DMS 273 (cell line): Measurements from ENCODE around the gene UQCRHL.

Experiments
- DNase-seq: peaks from one replicate; lab custom pipeline; 2025; ENCODE audit not compliant: unreplicated experiment; lab: John Stamatoyannopoulos, UW

UQCRHL gene

DNA sequence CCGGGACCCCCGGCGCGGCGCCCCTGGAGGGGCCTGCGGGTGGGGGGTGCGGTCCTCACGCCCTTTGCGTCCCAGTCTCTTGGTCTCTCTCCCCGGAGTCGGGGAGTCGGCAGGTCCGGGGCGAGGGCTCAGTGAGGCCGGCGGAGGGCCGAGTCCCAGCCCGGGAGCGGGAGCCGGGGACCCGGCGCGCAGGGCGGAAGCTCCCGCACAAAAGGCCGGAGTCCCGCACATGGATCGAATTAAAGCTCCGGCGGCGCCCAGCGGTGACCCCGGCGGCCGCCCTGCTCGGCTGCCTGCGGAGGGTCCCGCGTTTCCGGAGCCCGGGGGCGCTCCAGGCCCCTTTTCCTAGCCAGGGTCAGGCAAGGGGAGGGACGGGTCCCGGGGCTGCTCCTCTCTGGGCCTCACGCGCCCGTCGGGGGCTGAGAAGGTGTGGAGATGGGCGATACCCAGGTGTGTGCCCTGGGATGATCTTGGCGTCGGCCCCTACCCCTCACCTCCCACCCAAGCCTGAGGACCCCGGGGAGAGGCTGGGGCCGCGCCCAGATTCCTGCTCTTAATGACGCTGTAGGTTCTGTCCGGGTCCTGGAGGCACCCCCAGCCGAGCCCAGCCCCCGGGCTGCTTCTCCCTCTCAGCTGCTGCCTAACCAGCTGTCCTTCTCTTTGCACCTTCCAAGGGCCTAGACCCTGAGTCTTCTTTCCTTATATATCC, 48.3 kb downstream of the UQCRHL start:
- DNase-seq, result peak; percentile 50

DNA sequence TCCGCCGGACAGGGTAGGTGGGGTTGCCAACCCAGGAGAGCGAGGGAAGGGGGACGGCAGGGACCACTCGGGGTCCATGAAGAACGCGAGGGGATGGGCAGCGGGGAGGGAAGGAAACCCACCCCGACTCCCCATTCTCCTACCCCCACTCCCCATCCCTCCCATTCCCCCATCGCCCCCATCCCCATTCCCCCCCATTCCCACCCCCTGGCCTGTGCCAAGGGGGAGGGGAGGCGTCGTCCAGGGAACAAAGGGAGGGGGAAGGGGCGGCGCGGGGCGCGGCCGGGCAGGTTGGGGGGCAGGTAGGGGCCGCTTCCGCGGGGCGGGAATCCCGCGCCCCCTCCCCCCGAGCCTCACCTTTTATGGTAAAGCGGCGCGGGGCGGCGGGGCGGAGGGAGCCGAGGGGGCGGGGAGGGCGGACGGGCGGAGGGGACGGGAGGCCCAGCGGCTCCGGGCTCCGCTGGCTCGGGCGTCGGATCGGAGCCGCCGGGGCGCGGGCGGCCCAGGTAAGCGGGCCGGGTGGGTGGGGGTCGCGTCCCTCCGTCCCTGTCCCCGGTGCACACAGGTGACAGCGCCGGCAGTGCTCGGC, 49.0 kb downstream of the UQCRHL start, which contains the start of gene FBLIM1:
TSS of gene FBLIM1 (plus strand) at position 453 of the 589 bp plus-strand sequence. CDS start 6,189 bp downstream, outside the sequence.
- peak; percentile 50 for DNase-seq

DNA sequence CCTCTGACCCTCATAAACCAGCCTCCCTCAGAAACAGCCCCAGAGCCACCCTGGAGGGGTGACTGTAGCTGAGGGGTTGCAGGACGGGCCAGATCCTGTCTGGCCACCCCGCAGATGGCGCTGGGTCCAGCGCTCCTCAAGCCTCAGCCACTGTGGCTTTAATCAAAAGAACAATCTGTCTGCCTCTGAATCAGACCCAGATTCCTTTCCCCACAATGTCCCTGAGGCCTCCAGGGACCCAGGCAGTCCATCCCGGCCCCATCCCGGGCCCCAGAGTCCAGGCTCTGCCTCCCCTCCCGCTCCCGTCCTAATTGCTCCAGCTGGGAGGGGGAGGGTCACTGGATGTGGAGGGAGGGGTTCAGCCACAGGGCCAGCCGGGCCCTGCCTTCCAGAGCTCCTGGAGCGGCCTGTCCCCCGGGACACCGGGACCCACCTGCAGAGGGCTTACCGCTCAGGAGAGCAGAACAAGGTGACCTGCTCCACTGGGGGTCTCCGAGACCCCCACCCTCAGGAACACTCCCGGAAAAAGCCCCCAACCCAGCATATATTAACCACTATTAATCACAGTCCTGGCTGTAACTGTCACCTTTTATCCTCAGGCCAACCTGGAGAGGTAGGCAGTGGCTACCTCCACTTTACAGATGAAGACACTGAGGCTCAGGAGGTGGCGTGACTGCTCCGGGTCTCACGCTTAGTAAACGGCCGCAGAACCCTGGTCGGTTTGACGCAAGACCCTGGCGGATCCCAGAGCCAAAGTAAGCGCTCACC, 49.7 kb downstream of the UQCRHL start:
- DNase-seq, result peak; percentile 43
